HL-60 (cell line): ENCODE data around the gene SPSB2.
A peak's percentile ranks its signal among the peaks of the same experiment; 100 is the strongest.
"Not testable (repeated sequence)": the region's sequence is repeated elsewhere in the genome, so short reads cannot be mapped to it uniquely, and the experiment has no call there.

Source experiments
- DNase-seq, 2 experiments: peaks; one replicate each; pipeline ENCODE4 v3.0.0-alpha.2; 2010 to 2020; ENCODE audit warnings: low read depth in 1 of 2, low spot score in 1 of 2
- H3K27ac ChIP-seq: fragments of 250-450 bp; sonication (Bioruptor Pico); replicated peaks from 2 replicates; pipeline ENCODE4 v1.5.1; 2020; ENCODE audit warnings: mild to moderate bottlenecking, moderate library complexity
- H3K27me3 ChIP-seq: fragments of 250-450 bp; sonication (Bioruptor Pico); 2 replicates; pipeline ENCODE4 v1.5.1; 2021; ENCODE audit warnings: mild to moderate bottlenecking, moderate library complexity; ENCODE audit not compliant: insufficient read depth, poor library complexity, severe bottlenecking
- H3K4me3 ChIP-seq: replicated peaks from 2 replicates; pipeline ENCODE4 v1.5.1; 2011; ENCODE audit warnings: mild to moderate bottlenecking, control low read depth, low read length; ENCODE audit not compliant: insufficient read depth
- GABPA ChIP-seq: IDR thresholded peaks from 2 replicates; pipeline ENCODE4 v1.6.1; 2012; ENCODE audit warnings: low read depth
- POLR2AphosphoS5 ChIP-seq: IDR thresholded peaks from 2 replicates; pipeline ENCODE4 v1.6.1; 2012; ENCODE audit warnings: low read depth
- SPI1 ChIP-seq: IDR thresholded peaks from 2 replicates; pipeline ENCODE4 v1.6.1; 2012; ENCODE audit warnings: low read depth, mild to moderate bottlenecking, borderline replicate concordance
- TF ChIP-seq, protein P1 (sequence below): IDR thresholded peaks from 2 replicates; pipeline ENCODE4 v1.6.1; 2012; ENCODE audit warnings: low read depth; ENCODE audit not compliant: insufficient replicate concordance
- TF ChIP-seq, protein P2 (sequence below): IDR thresholded peaks from one replicate; pipeline ENCODE4 v1.5.1; 2011; ENCODE audit warnings: low read length, control low read depth, inconsistent platforms; ENCODE audit not compliant: insufficient read depth

The SPSB2 gene

DNA sequence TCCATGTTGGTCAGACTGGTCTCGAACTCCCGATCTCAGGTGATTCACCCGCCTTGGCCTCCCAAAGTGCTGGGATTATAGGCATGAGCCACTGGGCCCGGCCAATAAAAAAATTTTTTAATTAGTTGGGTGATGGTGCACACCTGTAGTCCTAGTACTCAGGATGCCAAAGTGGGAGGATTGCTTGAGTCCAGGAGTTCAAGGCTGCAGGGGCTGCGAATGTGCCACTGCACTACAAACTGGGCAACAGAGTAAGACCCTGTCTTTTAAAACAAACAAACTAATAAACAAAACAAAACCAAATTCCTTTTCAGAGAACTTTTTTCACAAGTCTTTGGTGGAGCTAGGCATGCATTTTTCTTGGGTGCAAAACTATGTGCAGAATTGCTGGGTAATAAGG, 10.1 kb upstream of the SPSB2 start:
- TF ChIP-seq GABPA (no peak), SPI1 (no peak), POLR2AphosphoS5 (no peak)
- TF ChIP-seq, protein P1, sequence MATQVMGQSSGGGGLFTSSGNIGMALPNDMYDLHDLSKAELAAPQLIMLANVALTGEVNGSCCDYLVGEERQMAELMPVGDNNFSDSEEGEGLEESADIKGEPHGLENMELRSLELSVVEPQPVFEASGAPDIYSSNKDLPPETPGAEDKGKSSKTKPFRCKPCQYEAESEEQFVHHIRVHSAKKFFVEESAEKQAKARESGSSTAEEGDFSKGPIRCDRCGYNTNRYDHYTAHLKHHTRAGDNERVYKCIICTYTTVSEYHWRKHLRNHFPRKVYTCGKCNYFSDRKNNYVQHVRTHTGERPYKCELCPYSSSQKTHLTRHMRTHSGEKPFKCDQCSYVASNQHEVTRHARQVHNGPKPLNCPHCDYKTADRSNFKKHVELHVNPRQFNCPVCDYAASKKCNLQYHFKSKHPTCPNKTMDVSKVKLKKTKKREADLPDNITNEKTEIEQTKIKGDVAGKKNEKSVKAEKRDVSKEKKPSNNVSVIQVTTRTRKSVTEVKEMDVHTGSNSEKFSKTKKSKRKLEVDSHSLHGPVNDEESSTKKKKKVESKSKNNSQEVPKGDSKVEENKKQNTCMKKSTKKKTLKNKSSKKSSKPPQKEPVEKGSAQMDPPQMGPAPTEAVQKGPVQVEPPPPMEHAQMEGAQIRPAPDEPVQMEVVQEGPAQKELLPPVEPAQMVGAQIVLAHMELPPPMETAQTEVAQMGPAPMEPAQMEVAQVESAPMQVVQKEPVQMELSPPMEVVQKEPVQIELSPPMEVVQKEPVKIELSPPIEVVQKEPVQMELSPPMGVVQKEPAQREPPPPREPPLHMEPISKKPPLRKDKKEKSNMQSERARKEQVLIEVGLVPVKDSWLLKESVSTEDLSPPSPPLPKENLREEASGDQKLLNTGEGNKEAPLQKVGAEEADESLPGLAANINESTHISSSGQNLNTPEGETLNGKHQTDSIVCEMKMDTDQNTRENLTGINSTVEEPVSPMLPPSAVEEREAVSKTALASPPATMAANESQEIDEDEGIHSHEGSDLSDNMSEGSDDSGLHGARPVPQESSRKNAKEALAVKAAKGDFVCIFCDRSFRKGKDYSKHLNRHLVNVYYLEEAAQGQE, result no peak
- TF ChIP-seq, protein P2, sequence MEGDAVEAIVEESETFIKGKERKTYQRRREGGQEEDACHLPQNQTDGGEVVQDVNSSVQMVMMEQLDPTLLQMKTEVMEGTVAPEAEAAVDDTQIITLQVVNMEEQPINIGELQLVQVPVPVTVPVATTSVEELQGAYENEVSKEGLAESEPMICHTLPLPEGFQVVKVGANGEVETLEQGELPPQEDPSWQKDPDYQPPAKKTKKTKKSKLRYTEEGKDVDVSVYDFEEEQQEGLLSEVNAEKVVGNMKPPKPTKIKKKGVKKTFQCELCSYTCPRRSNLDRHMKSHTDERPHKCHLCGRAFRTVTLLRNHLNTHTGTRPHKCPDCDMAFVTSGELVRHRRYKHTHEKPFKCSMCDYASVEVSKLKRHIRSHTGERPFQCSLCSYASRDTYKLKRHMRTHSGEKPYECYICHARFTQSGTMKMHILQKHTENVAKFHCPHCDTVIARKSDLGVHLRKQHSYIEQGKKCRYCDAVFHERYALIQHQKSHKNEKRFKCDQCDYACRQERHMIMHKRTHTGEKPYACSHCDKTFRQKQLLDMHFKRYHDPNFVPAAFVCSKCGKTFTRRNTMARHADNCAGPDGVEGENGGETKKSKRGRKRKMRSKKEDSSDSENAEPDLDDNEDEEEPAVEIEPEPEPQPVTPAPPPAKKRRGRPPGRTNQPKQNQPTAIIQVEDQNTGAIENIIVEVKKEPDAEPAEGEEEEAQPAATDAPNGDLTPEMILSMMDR, result no peak
- Histone ChIP-seq H3K27me3 (no peaks in the 10 kb centered on the region), H3K4me3 (no peak overlapping the region), H3K27ac (no peak overlapping the region)
- no peak for DNase-seq

DNA sequence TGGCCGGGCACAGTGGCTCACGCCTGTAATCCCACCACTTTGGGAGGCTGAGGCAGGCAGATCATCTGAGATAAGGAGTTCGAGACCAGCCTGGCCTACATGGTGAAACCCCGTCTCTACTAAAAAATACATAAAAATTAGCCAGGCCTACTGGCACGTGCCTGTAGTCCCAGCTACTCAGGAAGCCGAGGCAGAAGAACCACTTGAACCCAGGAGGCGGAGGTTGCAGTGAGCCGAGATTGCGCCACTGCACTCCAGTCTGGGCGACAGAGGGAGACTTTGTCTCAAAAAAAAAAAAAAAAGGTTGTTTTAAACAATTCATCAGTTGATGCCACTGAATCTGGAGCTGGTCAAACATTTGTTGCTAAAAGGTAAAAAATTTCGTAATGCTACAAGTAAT, 6.7 kb upstream of the SPSB2 start:
- not testable (repeated sequence) for H3K27ac ChIP-seq, H3K27me3 ChIP-seq, H3K4me3 ChIP-seq
- peak in 1 of 2 experiments; percentile 54 for DNase-seq

DNA sequence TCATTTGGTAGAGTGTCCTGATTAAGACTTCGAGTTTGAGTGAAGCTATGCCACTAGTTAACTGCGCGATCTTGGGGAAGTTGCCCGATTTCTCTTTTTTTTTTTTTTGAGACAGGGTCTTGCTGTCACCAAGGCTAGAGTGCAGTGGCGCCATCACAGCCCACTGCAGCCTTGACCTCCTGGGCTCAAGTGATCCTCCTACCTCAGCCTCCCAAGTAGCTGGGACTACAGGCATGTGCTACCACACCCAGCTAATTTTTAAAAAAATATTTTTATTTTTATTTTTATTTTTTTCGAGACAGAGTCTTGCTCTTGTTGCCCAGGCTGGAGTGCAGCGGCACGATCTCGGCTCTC, 889 bp upstream of the SPSB2 start:
- H3K27ac ChIP-seq, result peak overlapping the region; percentile 76
- H3K27me3 ChIP-seq, DNase-seq: not testable (repeated sequence)
- H3K4me3 ChIP-seq, result peak overlapping the region; percentile 78

DNA sequence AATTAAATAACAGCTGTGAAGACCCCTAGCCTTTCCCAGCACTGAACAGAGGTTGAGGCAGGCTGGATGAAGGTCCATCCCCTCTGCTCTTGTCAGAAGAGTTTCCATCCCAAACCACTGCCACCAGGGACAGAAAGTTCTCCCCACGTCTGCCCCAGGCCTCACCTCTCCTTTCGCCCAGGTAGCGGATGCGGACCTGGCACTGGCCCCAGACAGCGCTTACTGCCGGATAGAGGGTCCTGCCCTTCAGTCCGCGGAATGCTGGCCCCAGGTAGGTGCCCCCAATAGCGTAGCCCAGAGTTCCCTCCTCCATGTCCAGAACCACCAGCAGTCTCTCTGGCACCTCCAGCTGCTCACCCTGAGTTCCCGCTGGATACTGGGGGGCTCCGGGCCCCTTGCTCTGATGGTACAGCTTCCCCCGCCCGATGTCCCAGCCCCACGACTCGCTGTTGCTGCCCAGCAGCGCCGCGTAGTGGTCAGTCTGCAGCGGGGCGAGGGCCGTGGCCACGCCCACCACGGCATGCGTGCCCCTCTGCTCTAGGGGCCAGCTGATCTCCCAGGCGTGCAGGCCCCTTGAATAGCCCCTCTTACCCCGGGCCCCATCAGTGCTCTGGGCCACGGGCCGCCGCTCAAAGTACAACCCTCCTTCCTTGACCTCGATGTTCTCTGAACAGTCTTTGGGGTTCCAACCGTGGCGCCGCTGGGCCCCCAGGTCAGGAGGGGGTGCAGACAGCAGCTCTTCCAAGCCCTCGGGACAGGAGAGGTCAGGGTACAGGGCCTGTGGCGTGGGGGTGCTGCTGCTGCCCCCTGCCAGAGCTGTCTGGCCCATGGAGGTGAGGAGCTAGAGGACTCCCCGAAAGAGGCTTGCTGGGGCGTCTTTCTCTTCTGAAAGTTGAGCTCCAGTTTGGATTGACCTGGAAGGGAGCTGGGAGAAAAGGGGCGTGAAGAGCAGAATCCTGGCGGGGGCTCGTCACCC, 742 bp downstream of the SPSB2 start:
- Histone ChIP-seq H3K27me3 (no peaks in the 10 kb centered on the region), H3K4me3 (peak overlapping the region; percentile 78), H3K27ac (peak overlapping the region; percentile 76)
- peak; percentile 56 to 79 for DNase-seq
- TF ChIP-seq, protein P2, result peak; percentile 71
- TF ChIP-seq POLR2AphosphoS5 (peak; percentile 84), GABPA (no peak)

DNA sequence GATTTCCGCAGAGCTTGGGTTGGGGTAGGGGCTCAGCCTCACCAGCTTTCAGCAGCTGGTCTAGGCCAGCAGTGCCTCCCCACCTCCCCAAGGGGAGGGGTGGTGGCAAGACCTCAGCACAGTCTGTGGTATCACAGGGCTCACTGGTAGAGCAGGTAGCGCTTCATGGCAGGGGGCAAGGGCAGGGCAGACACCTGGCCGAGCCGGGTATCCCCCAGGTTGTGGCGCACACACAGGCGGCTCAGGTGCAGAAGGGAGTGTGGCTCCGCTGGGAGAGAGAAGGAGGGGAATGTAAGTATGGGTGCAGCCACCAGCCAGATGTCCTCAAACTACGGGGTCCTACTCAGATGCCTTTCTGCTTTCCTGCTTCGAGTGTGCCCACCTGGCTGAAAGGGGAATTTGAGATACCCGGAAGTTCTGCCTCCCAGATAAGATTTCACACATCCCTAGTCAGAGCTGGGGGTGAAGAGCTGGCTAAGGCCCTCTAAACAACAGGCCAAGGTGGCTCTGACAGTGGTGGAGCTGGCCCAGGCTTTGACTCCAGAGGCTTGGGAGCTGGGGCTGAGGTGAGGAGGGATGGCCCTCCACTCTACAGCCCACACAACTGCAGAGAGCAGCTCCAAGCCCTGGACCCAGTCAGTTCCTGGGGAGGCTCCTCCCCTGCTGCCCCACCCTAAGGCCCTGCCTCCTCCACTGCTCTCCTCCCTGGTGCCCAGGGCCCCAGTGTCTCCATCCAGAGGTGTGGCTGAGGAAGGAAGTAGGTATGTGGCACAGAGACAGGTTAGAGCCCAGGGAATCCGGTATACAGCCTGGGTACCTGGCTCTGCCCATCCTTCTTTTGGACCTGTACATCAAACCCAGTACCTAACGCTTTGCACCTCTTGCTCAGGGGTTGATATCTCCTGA, 1.8 kb downstream of the SPSB2 start:
- peak overlapping the region; percentile 22; the same call in 1 of the 2 replicates for H3K27ac ChIP-seq
- peak; percentile 26 to 54 for DNase-seq
- H3K27me3 ChIP-seq, result no peaks in the 10 kb centered on the region
- TF ChIP-seq GABPA (no peak), POLR2AphosphoS5 (peak; percentile 78)
- H3K4me3 ChIP-seq, result no peak overlapping the region

DNA sequence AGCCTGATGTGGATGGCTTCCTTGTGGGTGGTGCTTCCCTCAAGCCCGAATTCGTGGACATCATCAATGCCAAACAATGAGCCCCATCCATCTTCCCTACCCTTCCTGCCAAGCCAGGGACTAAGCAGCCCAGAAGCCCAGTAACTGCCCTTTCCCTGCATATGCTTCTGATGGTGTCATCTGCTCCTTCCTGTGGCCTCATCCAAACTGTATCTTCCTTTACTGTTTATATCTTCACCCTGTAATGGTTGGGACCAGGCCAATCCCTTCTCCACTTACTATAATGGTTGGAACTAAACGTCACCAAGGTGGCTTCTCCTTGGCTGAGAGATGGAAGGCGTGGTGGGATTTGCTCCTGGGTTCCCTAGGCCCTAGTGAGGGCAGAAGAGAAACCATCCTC, 2.8 kb downstream of the SPSB2 start:
- H3K27ac ChIP-seq, DNase-seq, H3K4me3 ChIP-seq, H3K27me3 ChIP-seq: not testable (repeated sequence)
